ENCODE results near the gene OXER1. TPM values are rescaled to one million over a fixed set of nuclear protein-coding genes. Genes with fewer than 3 reads are reported as not detected.

The OXER1 gene
- total and polyA plus RNA-seq, 2 of the 13 experiments (the other 11 are each of a cell fraction or from before 2014, with no cell fraction given), result 8.0 to 9.0 TPM

DNA sequence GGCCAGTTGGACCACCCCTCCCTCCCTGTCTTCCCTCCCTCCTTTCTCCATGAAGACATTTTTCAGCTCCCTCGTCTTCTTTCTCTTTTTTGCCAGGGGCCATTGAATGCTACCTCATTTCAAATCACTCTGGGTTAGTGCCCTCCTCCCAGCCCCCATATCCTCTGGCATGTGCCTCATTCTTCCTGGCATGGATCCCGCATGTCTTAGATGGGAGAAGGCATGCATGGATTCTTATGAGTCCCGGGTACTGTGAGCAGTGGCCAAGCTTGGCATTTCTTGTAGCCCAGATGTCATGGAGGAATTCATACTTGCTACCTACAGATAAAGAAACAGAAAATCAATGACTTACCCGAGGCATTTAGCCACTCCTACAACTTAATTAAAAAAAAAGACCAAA is 37.4 kb upstream of the OXER1 start:
- no peaks in the 10 kb centered on the region; a peak in 1 of 5 replicates for H3K27me3 ChIP-seq (ENCODE audit: control insufficient read depth in 1 of 2, insufficient read depth in 2 of 2, low read length in 2 of 2)
- H3K4me2 ChIP-seq (ENCODE audit: low read depth, low read length), result no peak overlapping the region
- in situ Hi-C loops (cut with HindIII; ENCODE audit: extremely low pct_ligation_motif_present, low pct_unique_long_range_greater_than_20kb), result no loop called here
- 67% methylated on average over 4 of the region's 4 CpGs for WGBS (ENCODE audit: low lambda C conversion rate)
- ATAC-seq (peak; percentile 12), DNase-seq (ENCODE audit: low spot score) (no peak), FAIRE-seq (no peak)
- H3K27ac ChIP-seq (ENCODE audit: extremely low read length, insufficient read depth, low read length), result no peak overlapping the region
- H3K36me3 ChIP-seq (replicated peaks in 1 of 2; ENCODE audit: control insufficient read depth in 1 of 2, insufficient read depth in 2 of 2, low read length in 2 of 2), result no peaks in the 10 kb centered on the region
- no peak overlapping the region for H3K9ac ChIP-seq (ENCODE audit: insufficient read depth, low read depth, low read length)
- H3K4me3 ChIP-seq (replicated peaks in 1 of 3; ENCODE audit: insufficient read depth in 1 of 3, low read depth in 2 of 3, low read length in 3 of 3), result no peak overlapping the region
- no peaks in the 10 kb centered on the region for H3K9me3 ChIP-seq (ENCODE audit: low read length)
- H2AFZ ChIP-seq (ENCODE audit: low read length), result no peak overlapping the region
- H3K4me1 ChIP-seq (ENCODE audit: insufficient read depth, low read length), result peaks cover 19% of the 10 kb centered on the region
- TF ChIP-seq HCFC1 (IDR thresholded peaks at IDR 0.05; ENCODE audit: low read depth, low read length) (no peak), RBM22 (optimal IDR thresholded peaks at IDR 0.05; ENCODE audit: low read length) (peak; percentile 27), POLR2G (IDR thresholded peaks at IDR 0.05; ENCODE audit: low read depth, low read length) (0 out of 2 replicates have a peak, but pooled peaks have one; percentile 16)
- intact Hi-C loops (cut with micrococcal nuclease; ENCODE audit: unreplicated experiment), result no loop called here
- CTCF ChIA-PET (ENCODE audit: low intra/inter-chr PET ratio, low total read pairs), result no interaction called here
- no TSS peak for BruUV-seq (replicated peaks)
- no peaks in the 10 kb centered on the region for H3K79me2 ChIP-seq (ENCODE audit: insufficient read depth, low read length)
- POLR2A ChIA-PET, result interaction anchor here (2.1 to 2.9 kb wide), 3 partner anchors 9 to 13 kb away, joined by 14 to 40 read pairs (median 27); partner anchors contain the start of gene HAAO
- H4K20me1 ChIP-seq (ENCODE audit: insufficient read depth, low read length), result no peaks in the 10 kb centered on the region

DNA sequence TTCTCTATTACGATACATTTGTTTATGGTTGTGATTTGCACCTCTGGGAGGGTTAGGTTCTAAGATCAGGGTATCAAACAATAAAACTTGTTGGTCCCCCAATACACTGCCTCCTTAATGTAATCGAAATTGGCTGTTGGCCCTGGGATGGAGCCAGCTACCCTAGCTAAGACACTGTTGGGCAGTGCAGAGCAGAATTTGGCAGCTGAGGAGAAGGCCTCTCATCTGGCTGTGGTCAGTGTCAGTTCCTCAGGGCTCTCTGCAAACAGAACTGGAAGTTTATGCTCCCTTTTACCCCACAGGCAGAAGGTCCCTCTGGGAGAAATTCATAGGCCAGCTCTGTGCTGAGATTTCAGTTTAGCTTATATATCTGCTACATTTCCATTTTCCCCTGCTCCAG is 37.0 kb upstream of the OXER1 start:
- Histone ChIP-seq H3K9ac (ENCODE audit: insufficient read depth, low read depth, low read length) (no peak overlapping the region), H3K4me2 (ENCODE audit: low read depth, low read length) (no peak overlapping the region), H3K79me2 (ENCODE audit: insufficient read depth, low read length) (peaks cover 3% of the 10 kb centered on the region), H2AFZ (ENCODE audit: low read length) (no peak overlapping the region), H3K27me3 (ENCODE audit: control insufficient read depth in 1 of 2, insufficient read depth in 2 of 2, low read length in 2 of 2) (no peaks in the 10 kb centered on the region; a peak in 1 of 5 replicates), H3K4me3 (replicated peaks in 1 of 3; ENCODE audit: insufficient read depth in 1 of 3, low read depth in 2 of 3, low read length in 3 of 3) (no peak overlapping the region), H3K4me1 (ENCODE audit: insufficient read depth, low read length) (peaks cover 23% of the 10 kb centered on the region), H3K27ac (ENCODE audit: extremely low read length, insufficient read depth, low read length) (no peak overlapping the region), H4K20me1 (ENCODE audit: insufficient read depth, low read length) (no peaks in the 10 kb centered on the region), H3K9me3 (ENCODE audit: low read length) (no peaks in the 10 kb centered on the region), H3K36me3 (replicated peaks in 1 of 2; ENCODE audit: control insufficient read depth in 1 of 2, insufficient read depth in 2 of 2, low read length in 2 of 2) (peaks cover 0 to under 1% of the 10 kb centered on the region in 2 experiments; a peak in 1 of 5 replicates)
- CTCF ChIA-PET (ENCODE audit: low intra/inter-chr PET ratio, low total read pairs), result no interaction called here
- intact Hi-C loops (cut with micrococcal nuclease; ENCODE audit: unreplicated experiment) (no loop called here), in situ Hi-C loops (cut with HindIII; ENCODE audit: extremely low pct_ligation_motif_present, low pct_unique_long_range_greater_than_20kb) (no loop called here)
- no peak for FAIRE-seq
- 75% methylated on average over 2 of the region's 2 CpGs for WGBS (ENCODE audit: low lambda C conversion rate)
- POLR2A ChIA-PET, result interaction anchor here (2.1 to 2.9 kb wide), 3 partner anchors 9 to 13 kb away, joined by 14 to 40 read pairs (median 27); partner anchors contain the start of gene HAAO
- TF ChIP-seq, protein P1, sequence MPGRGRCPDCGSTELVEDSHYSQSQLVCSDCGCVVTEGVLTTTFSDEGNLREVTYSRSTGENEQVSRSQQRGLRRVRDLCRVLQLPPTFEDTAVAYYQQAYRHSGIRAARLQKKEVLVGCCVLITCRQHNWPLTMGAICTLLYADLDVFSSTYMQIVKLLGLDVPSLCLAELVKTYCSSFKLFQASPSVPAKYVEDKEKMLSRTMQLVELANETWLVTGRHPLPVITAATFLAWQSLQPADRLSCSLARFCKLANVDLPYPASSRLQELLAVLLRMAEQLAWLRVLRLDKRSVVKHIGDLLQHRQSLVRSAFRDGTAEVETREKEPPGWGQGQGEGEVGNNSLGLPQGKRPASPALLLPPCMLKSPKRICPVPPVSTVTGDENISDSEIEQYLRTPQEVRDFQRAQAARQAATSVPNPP (CRISPR knock-in tag; IDR thresholded peaks at IDR 0.05), result 0 out of 2 replicates have a peak, but pooled peaks have one; percentile 42
- 0 out of 4 replicates have a peak, but pooled peaks of 1 of the 2 experiments have one; percentile 19 for TF ChIP-seq POLR2A (IDR thresholded peaks at IDR 0.05; ENCODE audit: insufficient read depth in 1 of 2, low read depth in 2 of 2, low read length in 2 of 2)
- TF ChIP-seq POLR2G (IDR thresholded peaks at IDR 0.05; ENCODE audit: low read depth, low read length), result peak; percentile 45
- no peak for TF ChIP-seq ZFY (CRISPR knock-in tag; IDR thresholded peaks at IDR 0.05)
- peak; percentile 19 for TF ChIP-seq PCBP2 (optimal IDR thresholded peaks at IDR 0.05; ENCODE audit: low read depth, low read length, poor library complexity, severe bottlenecking)
- TF ChIP-seq, protein P2, sequence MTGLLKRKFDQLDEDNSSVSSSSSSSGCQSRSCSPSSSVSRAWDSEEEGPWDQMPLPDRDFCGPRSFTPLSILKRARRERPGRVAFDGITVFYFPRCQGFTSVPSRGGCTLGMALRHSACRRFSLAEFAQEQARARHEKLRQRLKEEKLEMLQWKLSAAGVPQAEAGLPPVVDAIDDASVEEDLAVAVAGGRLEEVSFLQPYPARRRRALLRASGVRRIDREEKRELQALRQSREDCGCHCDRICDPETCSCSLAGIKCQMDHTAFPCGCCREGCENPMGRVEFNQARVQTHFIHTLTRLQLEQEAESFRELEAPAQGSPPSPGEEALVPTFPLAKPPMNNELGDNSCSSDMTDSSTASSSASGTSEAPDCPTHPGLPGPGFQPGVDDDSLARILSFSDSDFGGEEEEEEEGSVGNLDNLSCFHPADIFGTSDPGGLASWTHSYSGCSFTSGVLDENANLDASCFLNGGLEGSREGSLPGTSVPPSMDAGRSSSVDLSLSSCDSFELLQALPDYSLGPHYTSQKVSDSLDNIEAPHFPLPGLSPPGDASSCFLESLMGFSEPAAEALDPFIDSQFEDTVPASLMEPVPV (CRISPR knock-in tag; IDR thresholded peaks at IDR 0.05), result no peak
- no TSS peak for BruUV-seq (replicated peaks)
- ATAC-seq, result peak; percentile 35
- DNase-seq (ENCODE audit: low spot score), result no peak
